ENCODE data around the gene MAPK4. TPM values are rescaled to one million over a fixed set of nuclear protein-coding genes. Genes with fewer than 3 reads are reported as not detected.
A peak's percentile ranks its signal among the peaks of the same experiment; 100 is the strongest.

MAPK4 gene
- total RNA-seq, 1 donor from 2014 or later = 0.11 TPM

DNA sequence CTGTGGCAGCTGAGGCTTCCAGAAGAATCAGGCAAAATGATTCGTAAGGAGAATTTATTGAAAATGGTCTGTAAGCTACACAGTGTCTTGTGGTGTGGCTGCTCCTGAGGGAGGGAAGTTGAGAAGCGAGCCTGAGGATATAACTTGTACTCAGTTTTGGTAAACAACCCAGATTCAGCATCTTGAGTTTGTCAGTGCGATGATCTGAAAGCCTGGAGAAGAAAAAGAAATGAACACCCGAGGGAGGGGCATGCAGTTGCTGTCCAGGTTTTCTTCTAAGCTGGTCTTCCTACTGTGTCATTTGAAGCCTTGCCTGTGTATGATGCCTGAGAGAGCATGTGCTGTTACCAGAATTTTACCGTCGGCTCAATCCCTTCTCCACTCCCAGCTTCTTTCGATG is 87.3 kb downstream of the MAPK4 start:
- Mint-ChIP-seq H3K4me3 (ENCODE audit: unreplicated experiment) (no peak overlapping the region), H3K27me3 (ENCODE audit: low read depth, unreplicated experiment) (peaks cover 11% of the 10 kb centered on the region), H3K9me3 (ENCODE audit: unreplicated experiment) (peaks cover 1% of the 10 kb centered on the region), H3K36me3 (ENCODE audit: low read depth, unreplicated experiment) (peaks cover under 1% of the 10 kb centered on the region), H3K4me1 (ENCODE audit: low read depth, unreplicated experiment) (no peaks in the 10 kb centered on the region), H3K27ac (ENCODE audit: unreplicated experiment) (no peak overlapping the region)
- H3K4me3 ChIP-seq (ENCODE audit: insufficient read depth, low read depth, low read length) = no peak overlapping the region
- no peaks in the 10 kb centered on the region for H3K79me2 ChIP-seq (ENCODE audit: insufficient read depth, low read length)
- no peaks in the 10 kb centered on the region for H3K4me1 ChIP-seq (ENCODE audit: insufficient read depth, low read length)
- H2AFZ ChIP-seq (ENCODE audit: low read depth, low read length) = no peak overlapping the region
- TF ChIP-seq EZH2 (IDR thresholded peaks at IDR 0.05; ENCODE audit: insufficient read depth, low read length) = no peak
- TF ChIP-seq, protein P1, sequence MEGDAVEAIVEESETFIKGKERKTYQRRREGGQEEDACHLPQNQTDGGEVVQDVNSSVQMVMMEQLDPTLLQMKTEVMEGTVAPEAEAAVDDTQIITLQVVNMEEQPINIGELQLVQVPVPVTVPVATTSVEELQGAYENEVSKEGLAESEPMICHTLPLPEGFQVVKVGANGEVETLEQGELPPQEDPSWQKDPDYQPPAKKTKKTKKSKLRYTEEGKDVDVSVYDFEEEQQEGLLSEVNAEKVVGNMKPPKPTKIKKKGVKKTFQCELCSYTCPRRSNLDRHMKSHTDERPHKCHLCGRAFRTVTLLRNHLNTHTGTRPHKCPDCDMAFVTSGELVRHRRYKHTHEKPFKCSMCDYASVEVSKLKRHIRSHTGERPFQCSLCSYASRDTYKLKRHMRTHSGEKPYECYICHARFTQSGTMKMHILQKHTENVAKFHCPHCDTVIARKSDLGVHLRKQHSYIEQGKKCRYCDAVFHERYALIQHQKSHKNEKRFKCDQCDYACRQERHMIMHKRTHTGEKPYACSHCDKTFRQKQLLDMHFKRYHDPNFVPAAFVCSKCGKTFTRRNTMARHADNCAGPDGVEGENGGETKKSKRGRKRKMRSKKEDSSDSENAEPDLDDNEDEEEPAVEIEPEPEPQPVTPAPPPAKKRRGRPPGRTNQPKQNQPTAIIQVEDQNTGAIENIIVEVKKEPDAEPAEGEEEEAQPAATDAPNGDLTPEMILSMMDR (IDR thresholded peaks at IDR 0.05; ENCODE audit: insufficient read depth, low read depth, low read length) = no peak
- no peak overlapping the region for H3K9ac ChIP-seq (ENCODE audit: low read length)
- H3K27me3 ChIP-seq (ENCODE audit: insufficient read depth, low read length) = no peaks in the 10 kb centered on the region
- H3K27ac ChIP-seq (ENCODE audit: low read depth, low read length) = no peak overlapping the region
- H3K9me3 ChIP-seq (ENCODE audit: insufficient read depth, low read depth, low read length) = peaks cover 2% of the 10 kb centered on the region
- FAIRE-seq (no peak), DNase-seq (ENCODE audit: low read depth) (no peak)
- no peak overlapping the region for H3K4me2 ChIP-seq (ENCODE audit: low read length)
- no peaks in the 10 kb centered on the region for H4K20me1 ChIP-seq (ENCODE audit: insufficient read depth, low read length)
- H3K36me3 ChIP-seq (ENCODE audit: insufficient read depth, low read length) = no peaks in the 10 kb centered on the region

DNA sequence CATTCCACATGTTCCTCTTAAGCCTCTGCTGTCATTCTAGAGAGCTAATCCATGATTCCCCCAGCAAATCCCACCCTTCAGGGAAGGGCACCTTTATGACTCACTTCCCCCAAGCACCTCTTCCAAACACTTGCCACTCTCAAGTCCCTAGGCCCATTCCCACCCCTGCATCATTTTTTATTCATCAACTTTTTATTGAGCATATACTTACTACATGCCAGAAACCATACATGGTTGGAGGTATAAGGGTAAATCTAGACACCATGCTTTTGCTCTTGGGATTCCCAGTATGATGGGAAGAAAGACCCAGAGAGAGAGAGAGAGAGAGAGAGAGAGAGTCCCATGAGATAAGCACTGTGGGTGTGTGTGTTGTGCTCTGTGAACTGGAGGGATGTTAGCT is 87.9 kb downstream of the MAPK4 start:
- no peak for TF ChIP-seq EZH2 (IDR thresholded peaks at IDR 0.05; ENCODE audit: insufficient read depth, low read length)
- TF ChIP-seq, protein P1 (IDR thresholded peaks at IDR 0.05; ENCODE audit: insufficient read depth, low read depth, low read length) = no peak
- Histone ChIP-seq H3K79me2 (ENCODE audit: insufficient read depth, low read length) (no peaks in the 10 kb centered on the region), H3K27me3 (ENCODE audit: insufficient read depth, low read length) (no peaks in the 10 kb centered on the region), H2AFZ (ENCODE audit: low read depth, low read length) (no peak overlapping the region), H3K36me3 (ENCODE audit: insufficient read depth, low read length) (no peaks in the 10 kb centered on the region), H3K9ac (ENCODE audit: low read length) (no peak overlapping the region), H3K4me3 (ENCODE audit: insufficient read depth, low read depth, low read length) (no peak overlapping the region), H3K9me3 (ENCODE audit: insufficient read depth, low read depth, low read length) (peaks cover 2% of the 10 kb centered on the region), H3K27ac (ENCODE audit: low read depth, low read length) (no peak overlapping the region), H3K4me1 (ENCODE audit: insufficient read depth, low read length) (no peaks in the 10 kb centered on the region), H3K4me2 (ENCODE audit: low read length) (no peak overlapping the region), H4K20me1 (ENCODE audit: insufficient read depth, low read length) (no peaks in the 10 kb centered on the region)
- FAIRE-seq (no peak), DNase-seq (ENCODE audit: low read depth) (no peak)
- Mint-ChIP-seq H3K4me3 (ENCODE audit: unreplicated experiment) (no peak overlapping the region), H3K36me3 (ENCODE audit: low read depth, unreplicated experiment) (peaks cover 3% of the 10 kb centered on the region), H3K27ac (ENCODE audit: unreplicated experiment) (no peak overlapping the region), H3K4me1 (ENCODE audit: low read depth, unreplicated experiment) (no peaks in the 10 kb centered on the region), H3K27me3 (ENCODE audit: low read depth, unreplicated experiment) (peaks cover 11% of the 10 kb centered on the region), H3K9me3 (ENCODE audit: unreplicated experiment) (peaks cover 3% of the 10 kb centered on the region)

DNA sequence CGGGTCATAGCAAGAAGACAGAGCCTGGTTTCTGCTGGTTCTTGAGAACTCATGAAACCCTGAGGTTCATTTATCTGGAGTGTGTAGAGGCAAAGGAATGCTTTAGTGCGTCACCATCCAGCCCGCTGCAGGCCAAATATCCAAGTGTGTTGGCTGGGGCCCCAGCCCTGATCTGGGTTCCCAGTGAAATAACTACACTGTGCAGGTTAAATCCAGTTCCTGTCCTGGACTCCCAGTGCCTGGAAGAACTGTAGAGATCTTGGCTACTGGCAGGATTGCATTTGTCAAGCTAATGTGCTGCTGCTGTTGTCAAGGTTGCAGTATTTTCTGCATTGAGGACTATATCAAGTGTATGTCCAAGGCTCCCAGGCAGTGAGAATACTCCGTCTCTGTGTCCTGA is 89.9 kb downstream of the MAPK4 start:
- H3K9me3 ChIP-seq (ENCODE audit: insufficient read depth, low read depth, low read length) = peaks cover 2% of the 10 kb centered on the region
- FAIRE-seq (no peak), DNase-seq (ENCODE audit: low read depth) (peak; percentile 37)
- no peak for TF ChIP-seq EZH2 (IDR thresholded peaks at IDR 0.05; ENCODE audit: insufficient read depth, low read length)
- TF ChIP-seq, protein P1 (IDR thresholded peaks at IDR 0.05; ENCODE audit: insufficient read depth, low read depth, low read length) = no peak
- H3K4me1 ChIP-seq (ENCODE audit: insufficient read depth, low read length) = no peaks in the 10 kb centered on the region
- Mint-ChIP-seq H3K4me3 (ENCODE audit: unreplicated experiment) (no peak overlapping the region), H3K9me3 (ENCODE audit: unreplicated experiment) (peaks cover 3% of the 10 kb centered on the region), H3K4me1 (ENCODE audit: low read depth, unreplicated experiment) (no peaks in the 10 kb centered on the region), H3K27me3 (ENCODE audit: low read depth, unreplicated experiment) (peaks cover 19% of the 10 kb centered on the region), H3K36me3 (ENCODE audit: low read depth, unreplicated experiment) (peaks cover 3% of the 10 kb centered on the region), H3K27ac (ENCODE audit: unreplicated experiment) (no peak overlapping the region)
- H2AFZ ChIP-seq (ENCODE audit: low read depth, low read length) = no peak overlapping the region
- H3K36me3 ChIP-seq (ENCODE audit: insufficient read depth, low read length) = no peaks in the 10 kb centered on the region
- no peak overlapping the region for H3K4me3 ChIP-seq (ENCODE audit: insufficient read depth, low read depth, low read length)
- H4K20me1 ChIP-seq (ENCODE audit: insufficient read depth, low read length) = no peaks in the 10 kb centered on the region
- no peaks in the 10 kb centered on the region for H3K27me3 ChIP-seq (ENCODE audit: insufficient read depth, low read length)
- no peak overlapping the region for H3K9ac ChIP-seq (ENCODE audit: low read length)
- no peak overlapping the region for H3K4me2 ChIP-seq (ENCODE audit: low read length)
- no peaks in the 10 kb centered on the region for H3K79me2 ChIP-seq (ENCODE audit: insufficient read depth, low read length)
- peak overlapping the region; percentile 25 for H3K27ac ChIP-seq (ENCODE audit: low read depth, low read length)
